Measurements from ENCODE around the gene PKD1L1.
"Not testable (repeated sequence)": the region's sequence is repeated elsewhere in the genome, so short reads cannot be mapped to it uniquely, and the experiment has no call there.

The PKD1L1 gene

GRCh38 chr7:47795126-47795525 lies 153.1 kb downstream of the PKD1L1 start:
- DNase-seq (ENCODE audit: low read depth in 2 of 3, low spot score in 1 of 3) = not testable (repeated sequence)

- no peak for DNase-seq (ENCODE audit: low read depth in 2 of 3, low spot score in 1 of 3)
Observed at GRCh38 chr7:47794016-47794415, 154.2 kb downstream of the PKD1L1 start.

GRCh38 chr7:47793186-47793585 lies 155.1 kb downstream of the PKD1L1 start:
- DNase-seq (ENCODE audit: low read depth in 2 of 3, low spot score in 1 of 3) = not testable (repeated sequence)

GRCh38 chr7:47792521-47793121 lies 155.6 kb downstream of the PKD1L1 start:
- DNase-seq (ENCODE audit: low read depth in 2 of 3, low spot score in 1 of 3) = no peak

- DNase-seq (ENCODE audit: low read depth in 2 of 3, low spot score in 1 of 3) = no peak
Observed at GRCh38 chr7:47791682-47792081, 156.6 kb downstream of the PKD1L1 start.

GRCh38 chr7:47788083-47788482 lies 160.2 kb downstream of the PKD1L1 start:
- DNase-seq (ENCODE audit: low read depth in 2 of 3, low spot score in 1 of 3) = no peak

- no peak for DNase-seq (ENCODE audit: low read depth in 2 of 3, low spot score in 1 of 3)
Observed at GRCh38 chr7:47787249-47788069, 160.8 kb downstream of the PKD1L1 start.

- no peak for DNase-seq (ENCODE audit: low read depth in 2 of 3, low spot score in 1 of 3)
Observed at GRCh38 chr7:47786557-47787248, 161.6 kb downstream of the PKD1L1 start.

- DNase-seq (ENCODE audit: low read depth in 2 of 3, low spot score in 1 of 3) = no peak
Observed at GRCh38 chr7:47785923-47786556, 162.2 kb downstream of the PKD1L1 start.

GRCh38 chr7:47783456-47784223 lies 164.6 kb downstream of the PKD1L1 start:
- DNase-seq (ENCODE audit: low read depth in 2 of 3, low spot score in 1 of 3) = no peak

GRCh38 chr7:47782792-47783191 lies 165.5 kb downstream of the PKD1L1 start:
- no peak for DNase-seq (ENCODE audit: low read depth in 2 of 3, low spot score in 1 of 3)

- no peak for DNase-seq (ENCODE audit: low read depth in 2 of 3, low spot score in 1 of 3)
Observed at GRCh38 chr7:47782022-47782421, 166.2 kb downstream of the PKD1L1 start.

GRCh38 chr7:47780555-47780954 lies 167.7 kb downstream of the PKD1L1 start:
- no peak for DNase-seq (ENCODE audit: low read depth in 2 of 3, low spot score in 1 of 3)

GRCh38 chr7:47779341-47779771 lies 168.9 kb downstream of the PKD1L1 start:
- no peak for DNase-seq (ENCODE audit: low read depth in 2 of 3, low spot score in 1 of 3)

- no peak for DNase-seq (ENCODE audit: low read depth in 2 of 3, low spot score in 1 of 3)
Observed at GRCh38 chr7:47778153-47778661, 170.1 kb downstream of the PKD1L1 start.

GRCh38 chr7:47777531-47778152 lies 170.6 kb downstream of the PKD1L1 start:
- DNase-seq (ENCODE audit: low read depth in 2 of 3, low spot score in 1 of 3) = no peak

GRCh38 chr7:47776335-47776734 lies 171.9 kb downstream of the PKD1L1 start:
- no peak for DNase-seq (ENCODE audit: low read depth in 2 of 3, low spot score in 1 of 3)

GRCh38 chr7:47775238-47775637 lies 173.0 kb downstream of the PKD1L1 start:
- no peak for DNase-seq (ENCODE audit: low read depth in 2 of 3, low spot score in 1 of 3)

GRCh38 chr7:47772492-47772891 lies 175.8 kb downstream of the PKD1L1 start:
- no peak for DNase-seq (ENCODE audit: low read depth in 2 of 3, low spot score in 1 of 3)

GRCh38 chr7:47771990-47772360 lies 176.3 kb downstream of the PKD1L1 start:
- no peak for DNase-seq (ENCODE audit: low read depth in 2 of 3, low spot score in 1 of 3)

All from stimulated activated CD4-positive, alpha-beta T cell treated with anti-CD3 and anti-CD28 coated beads, Interleukin-12 subunit alpha, Interleukin-12 subunit beta, amount 100 ng/mL, for 48 hours (primary cell).